NCI-H2107 treated with DMSO at 0.1 percent for 48 hours (cell line): ENCODE measurements around the gene CNBD2.
"Not testable (repeated sequence)": the region's sequence is repeated elsewhere in the genome, so short reads cannot be mapped to it uniquely, and the experiment has no call there.

ENCODE experiments used
- DNase-seq: peaks from one replicate; lab custom pipeline; 2025; ENCODE audit not compliant: unreplicated experiment; lab: John Stamatoyannopoulos, UW

CNBD2 gene

DNA sequence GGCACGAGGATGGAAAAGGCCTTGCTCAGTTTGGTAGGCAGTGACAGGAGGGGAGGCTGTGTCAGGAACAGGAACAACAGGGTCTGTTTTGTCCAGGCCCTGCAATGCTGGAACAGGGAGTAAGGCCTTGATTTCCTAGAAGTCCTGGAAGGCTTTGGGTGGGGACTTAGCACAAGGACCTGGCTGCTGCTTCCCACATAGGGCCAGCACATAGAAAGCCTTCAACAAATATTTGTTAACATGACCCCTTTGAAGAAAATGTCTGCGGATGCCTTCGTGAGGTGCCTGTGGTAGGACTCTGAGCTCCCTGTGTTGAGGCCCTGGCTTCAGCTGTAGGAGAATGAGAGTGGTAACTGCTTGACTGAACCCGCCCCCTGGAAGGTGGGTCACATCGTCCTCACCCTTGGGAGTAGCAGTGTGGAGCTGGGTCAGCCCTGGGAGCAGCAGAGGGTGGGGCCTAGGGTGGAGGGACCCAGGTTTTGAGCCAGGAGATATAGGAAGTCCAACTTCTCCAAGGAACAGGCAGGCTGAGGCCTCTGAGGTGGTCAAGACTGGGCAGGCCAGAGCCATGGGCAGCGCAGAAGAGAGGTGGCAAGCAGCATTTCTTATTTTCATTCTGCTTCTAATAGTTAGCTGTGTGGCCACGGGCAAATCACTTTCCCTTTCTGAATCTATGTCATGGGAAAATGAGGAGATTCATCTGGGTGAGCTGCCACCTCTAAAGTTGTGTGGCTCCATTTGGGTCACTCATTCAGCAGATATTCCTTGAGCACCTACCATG lies 50.0 kb downstream of the CNBD2 start:
- DNase-seq: no peak

DNA sequence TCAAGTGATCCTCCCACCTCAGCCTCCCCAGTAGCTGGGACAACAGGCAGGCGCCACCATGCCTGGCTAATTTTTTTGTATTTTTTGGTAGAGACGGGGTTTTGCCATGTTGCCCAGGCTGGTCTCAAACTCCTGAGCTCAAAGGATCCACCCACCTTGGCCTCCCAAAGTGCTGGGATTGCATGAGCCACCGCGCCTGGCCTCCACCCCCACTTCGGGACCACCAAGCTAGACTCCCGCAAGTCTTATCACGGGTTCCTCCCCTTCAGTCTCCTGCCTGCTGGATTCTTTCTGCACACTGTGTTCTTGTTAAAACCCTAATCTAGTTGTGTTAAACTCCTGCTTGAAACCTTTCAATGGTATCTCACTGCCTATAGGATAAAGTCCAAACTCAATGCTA lies 57.7 kb downstream of the CNBD2 start:
- not testable (repeated sequence) for DNase-seq

DNA sequence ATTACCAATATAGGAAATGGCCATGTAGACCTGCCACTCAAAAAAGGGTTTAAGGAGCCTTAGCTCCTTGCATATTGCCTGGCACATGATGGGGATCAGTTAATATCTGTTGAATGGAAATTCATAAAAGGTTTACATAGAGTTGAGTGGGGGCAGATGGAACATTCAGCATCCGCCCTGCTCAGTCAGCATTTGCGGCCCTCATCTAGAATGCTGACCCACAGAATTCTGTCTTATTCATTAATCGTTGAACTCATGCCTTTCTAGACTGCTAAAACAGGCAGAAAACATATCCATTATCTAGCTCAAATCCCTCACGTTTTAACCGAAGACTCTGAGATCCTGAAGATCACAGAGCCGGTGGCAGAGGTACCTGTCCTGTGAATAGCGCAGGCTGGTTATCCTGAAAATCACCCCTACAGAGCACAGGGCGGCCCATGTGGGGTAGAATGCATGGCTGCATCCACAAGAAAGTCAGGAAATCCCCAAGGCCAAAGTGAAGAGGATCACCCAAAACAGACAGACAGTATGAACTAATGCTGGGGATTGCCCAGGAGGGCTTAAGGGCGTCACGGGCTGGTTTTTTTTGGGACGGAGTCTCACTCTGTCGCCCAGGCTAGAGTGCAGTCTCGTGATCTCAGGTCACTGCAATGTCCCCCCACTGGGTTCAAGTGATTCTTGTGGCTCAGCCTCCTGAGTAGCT lies 59.9 kb downstream of the CNBD2 start:
- no peak for DNase-seq

DNA sequence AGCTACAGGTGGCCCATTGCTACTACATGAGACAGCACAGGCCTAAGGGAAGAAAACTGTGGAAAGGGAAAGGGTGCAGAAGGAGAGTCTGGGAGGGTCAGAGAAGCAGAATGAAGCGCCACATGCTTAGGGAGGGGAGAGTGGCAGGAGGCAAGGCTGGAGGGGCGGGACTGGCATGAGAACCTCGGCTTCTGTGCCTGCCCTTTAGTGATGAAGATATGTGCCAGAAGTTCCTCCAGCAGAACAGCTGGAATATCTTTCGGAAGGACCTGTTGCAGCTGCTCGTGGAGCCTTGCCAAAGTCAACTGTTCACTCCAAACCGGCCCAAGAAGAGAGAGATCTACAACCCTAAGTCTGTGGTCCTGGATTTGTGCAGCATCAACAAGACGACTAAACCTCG lies 61.8 kb downstream of the CNBD2 start:
- no peak for DNase-seq

DNA sequence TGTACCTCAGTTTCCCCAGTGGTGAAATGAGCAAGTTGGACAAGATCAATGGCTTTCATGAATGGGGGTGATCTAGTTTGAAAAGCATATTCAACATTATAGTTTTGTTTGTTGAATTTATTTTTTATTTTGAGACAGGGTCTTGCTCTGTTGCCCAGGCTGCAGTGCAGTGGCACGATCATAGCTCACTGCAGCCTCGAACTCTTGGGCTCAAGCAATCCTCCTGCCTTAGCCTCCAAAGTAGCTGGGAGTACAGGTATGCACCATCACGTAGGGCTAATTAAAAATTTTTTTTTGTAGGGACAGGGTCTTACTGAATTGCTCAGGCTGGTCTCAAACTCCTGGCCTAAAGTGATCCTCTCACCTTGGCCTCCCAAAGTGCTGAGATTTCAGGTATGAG lies 63.4 kb downstream of the CNBD2 start:
- no peak for DNase-seq

DNA sequence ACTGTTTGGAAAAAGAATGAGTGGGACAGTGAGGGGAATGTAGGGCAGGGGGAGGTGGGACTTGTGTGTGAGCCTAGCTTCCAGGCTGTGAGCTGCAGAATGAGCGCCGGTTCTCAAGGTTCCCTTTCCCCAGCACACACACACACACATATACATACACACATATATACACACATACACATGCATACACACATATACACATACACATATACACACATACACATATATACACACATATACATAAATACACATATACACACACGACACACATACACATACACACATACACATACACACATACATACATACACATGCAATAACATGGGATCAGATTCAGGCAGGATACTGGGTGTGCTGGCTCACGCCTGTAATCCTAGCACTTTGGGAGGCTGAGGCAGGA lies 66.5 kb downstream of the CNBD2 start:
- no peak for DNase-seq

DNA sequence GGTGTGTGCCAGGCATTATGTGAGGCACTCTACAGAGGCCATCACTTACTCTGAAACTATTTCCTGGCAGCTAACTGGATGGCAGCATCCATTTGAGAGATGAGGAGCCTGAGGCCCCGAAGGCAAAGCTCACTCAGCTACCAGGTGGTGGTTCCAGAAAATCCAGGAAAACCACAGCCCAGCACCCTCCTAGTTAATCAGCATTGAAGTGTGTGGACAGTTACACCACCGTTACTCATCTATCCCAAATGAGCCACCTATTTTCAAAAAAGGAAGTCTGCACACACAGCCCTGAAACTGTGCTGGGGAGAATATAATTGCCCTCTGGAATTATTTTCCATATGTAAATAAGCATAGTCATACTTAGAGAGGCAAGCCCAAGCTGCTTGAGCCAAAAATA lies 67.4 kb downstream of the CNBD2 start:
- no peak for DNase-seq

DNA sequence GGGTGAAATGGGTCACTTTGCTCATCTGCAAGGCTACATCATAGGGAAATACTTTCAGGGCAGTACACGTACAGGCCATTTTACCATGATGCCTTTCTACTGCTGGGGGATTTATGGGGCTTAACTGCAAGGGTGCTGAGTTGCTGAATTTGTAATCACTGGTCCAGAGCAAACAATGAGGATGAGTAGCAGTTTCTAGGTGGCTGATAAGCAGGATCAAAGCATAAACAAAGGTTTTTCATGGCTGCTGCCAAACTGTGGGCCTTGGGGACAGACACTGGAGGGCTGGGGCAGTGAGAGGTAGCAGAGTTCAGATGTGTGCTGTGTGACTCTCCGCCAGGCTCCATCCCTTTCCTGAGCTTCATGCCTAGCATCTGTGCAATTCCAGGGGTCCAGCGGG lies 68.3 kb downstream of the CNBD2 start:
- DNase-seq: no peak

DNA sequence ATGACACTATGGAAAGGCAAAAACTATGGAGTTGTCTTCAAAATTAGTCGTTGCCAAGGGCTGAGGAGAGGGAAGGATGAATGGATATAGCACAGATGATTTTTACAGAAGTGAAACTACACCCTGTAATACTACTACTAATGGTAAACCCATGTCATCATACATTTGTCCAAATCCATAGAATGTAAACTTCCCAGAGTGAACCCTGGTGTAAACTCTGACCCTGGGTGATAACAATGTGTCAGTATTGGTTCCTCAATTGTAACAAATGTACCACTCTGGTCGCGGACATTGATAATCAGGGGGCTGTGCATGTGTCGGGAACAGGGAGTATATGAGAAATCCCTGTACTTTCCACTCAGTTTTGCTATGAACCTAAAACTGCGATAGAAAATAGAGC lies 72.2 kb downstream of the CNBD2 start:
- no peak for DNase-seq

DNA sequence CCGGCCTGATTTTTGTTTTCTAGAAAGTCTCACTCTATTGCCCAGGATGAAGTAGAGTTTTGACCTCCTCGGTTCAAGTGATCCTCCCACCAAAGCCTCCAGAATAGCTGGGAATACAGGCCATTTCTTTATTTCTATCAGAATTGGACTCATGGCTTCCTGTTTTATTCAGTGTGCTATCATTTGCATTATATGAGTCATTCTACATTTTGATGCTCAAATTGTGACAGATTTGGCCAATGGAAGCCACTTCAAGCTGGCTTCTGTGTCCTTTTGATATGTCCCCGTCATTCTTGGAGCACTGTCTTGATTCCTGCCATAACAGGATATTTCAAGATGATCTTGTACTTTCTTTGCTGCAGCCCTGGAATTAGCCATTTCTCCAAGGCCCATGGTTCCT lies 75.1 kb downstream of the CNBD2 start:
- DNase-seq: no peak

DNA sequence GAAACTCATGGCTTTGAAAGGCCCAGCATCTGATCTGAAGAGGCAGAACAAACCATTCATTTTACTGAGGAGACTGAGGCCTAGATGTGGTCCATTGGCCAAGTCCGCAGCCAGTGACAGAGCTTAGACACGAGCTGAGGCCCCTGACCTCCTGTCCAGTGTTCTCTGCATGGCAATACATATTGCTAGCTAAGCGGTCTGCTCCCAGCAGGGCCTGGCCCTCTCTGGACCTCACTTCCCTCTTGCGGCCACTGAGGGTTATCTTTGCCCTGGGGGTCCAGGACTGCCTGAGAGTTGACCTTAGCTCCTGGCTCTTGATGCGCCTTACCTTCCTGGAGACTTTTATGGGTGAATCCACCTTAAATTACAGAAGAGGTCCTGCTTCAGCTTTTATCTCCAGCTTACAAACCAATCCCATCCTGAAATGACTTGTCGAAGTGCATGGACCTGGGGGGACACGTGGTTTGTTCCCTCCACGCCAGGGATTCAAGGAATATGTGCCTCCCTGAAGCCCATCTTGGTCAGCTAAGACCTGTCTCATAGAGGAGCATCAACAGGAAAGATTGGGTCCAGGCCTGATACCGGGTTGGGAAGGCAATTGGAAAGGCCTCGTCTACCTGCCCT lies 75.6 kb downstream of the CNBD2 start:
- DNase-seq: no peak

DNA sequence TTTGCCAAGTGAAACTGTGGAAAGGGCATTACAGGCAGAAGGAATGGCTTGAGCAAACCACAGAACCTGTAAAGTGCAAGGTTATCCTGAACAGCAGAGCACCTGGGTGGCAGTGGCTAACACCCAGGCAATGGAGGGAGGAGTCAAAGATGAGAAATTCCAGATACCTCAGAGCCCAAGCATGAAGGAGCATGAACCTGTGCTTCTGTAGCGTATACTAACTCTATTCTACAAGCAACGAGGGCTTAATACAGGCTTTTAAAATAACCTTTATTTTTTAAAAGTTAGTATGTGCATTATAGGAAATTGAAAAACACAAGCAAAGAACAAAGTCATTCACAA lies 77.0 kb downstream of the CNBD2 start:
- no peak for DNase-seq

DNA sequence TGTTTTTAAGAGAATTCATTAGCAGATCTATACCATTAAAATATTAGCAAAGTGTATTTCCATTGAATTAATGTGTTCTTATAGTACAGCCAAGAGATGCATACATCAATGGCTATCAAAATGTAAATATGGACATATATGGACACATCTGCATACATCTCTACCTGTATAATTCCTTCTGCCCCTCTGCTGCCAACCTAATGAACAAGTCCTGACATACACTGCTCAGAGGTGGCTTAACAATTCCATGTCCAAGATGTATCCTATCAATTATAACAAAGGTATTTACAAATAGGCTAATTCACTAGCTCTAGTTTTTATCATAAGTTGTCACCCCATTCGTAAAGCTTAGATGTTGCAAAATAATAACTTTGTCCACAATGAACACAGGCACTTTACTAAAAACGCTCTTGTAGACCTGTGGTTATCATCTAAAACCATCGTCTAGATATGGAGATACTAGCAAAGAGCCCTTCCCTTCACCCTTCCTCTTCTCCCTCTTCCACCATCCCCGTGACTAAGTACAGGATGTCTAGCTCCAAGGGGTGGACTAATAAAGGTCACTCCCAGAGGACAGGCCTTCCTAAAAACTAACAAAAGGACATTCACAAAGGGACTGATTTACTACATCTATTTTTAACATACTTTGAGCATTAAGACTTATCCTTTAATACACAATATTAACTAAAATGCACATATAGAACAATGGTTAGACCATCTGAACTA lies 77.8 kb downstream of the CNBD2 start:
- DNase-seq: not testable (repeated sequence)

DNA sequence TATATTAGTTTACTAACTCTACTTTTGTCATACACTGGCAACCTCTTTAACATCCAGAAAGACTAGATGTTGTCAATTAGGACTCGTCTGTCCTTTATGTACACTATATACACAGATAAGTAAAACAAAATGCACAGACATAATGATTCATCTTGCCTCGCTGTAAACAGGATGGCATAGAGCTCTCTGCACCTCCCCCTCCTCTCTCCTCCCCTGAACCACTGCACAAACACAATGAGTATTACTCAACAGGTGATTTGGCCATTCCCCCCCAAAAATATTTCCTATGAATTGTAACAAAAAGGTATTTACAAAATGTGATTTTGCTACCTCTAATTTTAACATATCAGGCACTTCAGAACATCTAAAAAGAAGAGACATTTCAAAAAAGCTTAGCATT lies 81.0 kb downstream of the CNBD2 start:
- not testable (repeated sequence) for DNase-seq

DNA sequence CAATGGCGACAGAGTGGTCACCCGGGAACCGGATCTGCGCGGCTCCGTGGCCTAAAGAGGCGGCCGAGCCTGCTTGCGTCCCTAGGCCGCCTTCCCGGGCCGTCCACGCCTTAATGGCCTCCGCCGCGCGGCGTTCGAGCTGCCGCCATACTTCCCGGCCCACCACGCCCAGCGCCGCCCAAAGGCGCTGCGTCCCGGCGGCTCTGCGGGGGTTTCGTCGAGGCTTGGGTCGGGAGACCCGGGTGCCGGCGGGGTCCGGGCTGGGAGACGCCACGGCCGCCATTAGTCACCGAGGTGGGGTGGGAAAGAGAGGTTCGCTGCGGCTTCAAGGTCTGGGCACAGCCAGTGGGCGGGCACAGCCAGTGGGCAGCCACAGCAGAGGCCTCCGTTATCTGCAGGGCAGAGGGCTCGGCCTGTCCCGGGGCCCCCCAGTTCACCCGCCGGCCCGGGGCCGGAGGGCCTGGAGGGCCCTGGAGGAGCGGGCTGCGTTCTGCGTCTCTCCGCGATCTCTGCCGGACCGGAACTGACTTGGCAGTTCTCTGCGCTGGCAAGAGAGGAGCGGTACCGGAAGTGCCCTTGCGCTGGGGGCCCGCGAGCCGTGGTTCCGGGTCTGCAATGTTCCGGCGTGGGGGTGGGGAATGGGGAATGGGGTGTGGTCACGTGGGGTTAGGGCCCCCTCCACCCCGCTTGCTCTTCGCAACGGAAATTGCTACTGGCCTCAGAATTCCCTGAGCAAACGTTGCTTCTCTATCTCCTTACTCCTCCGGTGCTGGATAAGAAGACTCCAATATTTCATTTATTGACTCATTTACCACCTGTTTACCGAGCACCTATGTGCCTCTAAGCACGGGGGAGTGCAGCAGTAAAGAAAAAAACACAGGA lies 82.3 kb downstream of the CNBD2 start:
- DNase-seq: peak; percentile 43

DNA sequence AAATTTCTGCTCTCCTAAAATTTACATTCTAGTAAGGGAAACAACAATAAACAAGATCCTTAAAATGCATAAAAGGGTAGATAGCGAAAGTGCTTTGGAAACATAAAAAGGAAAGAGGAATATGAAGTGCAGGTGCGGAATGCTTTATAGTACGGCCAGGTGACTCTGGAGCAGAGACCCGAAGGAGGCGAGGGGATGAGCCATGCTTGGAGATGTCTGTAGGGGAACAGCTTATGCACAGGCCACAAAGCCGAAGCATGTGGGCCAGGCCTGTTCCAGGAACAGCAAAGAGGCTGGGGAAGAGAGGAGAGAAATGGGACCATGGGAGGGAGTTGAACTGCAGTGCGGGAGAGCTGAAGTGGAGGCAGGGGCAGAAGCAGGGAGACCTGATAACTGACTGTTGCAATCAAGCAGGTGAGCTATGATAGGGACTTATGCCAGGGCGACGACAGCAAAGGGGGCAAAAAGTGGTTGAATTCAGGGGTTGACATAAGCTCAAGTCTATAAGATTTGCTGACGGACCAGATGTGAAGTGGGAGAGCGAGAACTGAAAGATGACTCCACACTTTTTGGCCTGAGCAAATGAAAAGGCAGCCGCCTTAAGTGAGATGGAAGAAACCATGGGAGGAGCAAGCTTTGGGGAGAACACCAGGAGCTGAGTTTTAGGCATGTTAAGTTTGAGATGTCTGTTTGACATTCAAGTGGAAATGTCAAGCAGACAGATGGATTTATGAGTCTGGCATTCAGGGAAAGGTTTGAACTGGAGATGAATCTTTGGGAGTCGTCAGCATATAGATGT lies 83.1 kb downstream of the CNBD2 start:
- DNase-seq: no peak

DNA sequence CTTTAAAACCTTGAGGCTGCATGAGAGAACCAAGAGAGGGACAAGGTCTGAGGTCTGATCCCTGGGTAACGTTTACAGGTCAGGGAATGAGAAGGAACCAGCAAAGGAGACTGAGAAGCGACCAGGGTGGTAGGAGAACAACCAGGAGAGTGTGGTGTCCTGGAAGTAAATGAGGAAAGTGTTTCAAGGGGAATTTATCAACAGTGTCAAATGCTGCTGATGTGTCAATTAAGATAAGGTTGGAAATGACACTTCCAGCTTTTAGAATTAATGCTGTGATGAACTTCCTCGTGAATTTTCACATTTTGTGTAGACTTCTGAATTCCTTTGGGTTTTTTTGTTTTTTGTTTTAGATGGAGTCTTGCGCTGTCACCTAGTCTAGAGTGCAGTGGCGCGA lies 83.7 kb downstream of the CNBD2 start:
- no peak for DNase-seq

DNA sequence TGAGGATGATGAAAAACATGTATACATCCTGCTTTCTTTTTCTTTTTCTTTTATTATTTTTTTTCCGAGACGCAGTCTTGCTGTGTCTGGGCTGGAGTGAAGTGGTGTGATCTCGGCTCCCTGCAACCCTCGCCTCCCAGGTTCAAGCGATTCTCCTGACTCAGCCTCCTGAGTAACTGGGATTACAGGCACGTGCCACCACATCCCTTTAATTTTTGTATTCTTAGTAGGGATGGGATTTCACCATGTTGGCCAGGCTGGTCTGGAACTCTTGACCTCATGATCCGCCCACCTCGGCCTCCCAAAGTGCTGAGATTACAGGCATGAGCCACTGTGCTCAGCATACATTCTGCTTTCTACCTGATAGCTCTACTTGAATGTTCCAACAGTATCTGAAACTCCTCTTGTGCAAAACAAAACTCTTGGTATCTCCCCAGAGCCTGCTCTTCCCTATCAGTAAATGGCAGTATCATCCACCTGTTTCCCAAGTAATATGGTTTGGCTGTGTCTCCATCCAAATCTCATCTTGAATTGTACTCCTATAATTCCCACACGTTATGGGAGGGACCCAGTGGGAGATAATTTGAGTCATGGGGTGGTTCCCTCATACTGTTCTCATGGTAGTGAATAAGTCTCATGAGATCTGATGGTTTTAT lies 85.6 kb downstream of the CNBD2 start:
- DNase-seq: not testable (repeated sequence)

DNA sequence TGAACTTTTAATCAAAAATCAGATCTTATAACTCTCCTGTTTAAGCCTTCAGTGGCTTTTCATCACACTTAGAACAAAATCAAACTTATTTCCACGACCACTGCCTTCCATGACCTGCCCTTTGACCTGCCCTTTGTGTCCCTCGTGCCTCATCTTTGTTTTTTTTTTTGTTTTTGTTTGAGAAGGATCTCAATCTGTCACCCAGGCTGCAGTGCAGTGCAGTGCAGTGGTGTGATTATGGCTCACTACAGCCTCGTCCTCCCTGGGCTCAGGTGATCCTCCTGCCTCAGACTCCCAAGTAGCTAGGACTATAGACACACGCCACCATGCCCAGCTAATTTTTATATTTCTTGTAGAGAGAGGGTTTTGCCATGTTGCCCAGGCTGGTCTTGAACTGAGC lies 86.8 kb downstream of the CNBD2 start:
- no peak for DNase-seq
